HCT116 (cell line): ENCODE measurements around the gene CASZ1. TPM values are rescaled to one million over a fixed set of nuclear protein-coding genes. Genes with fewer than 3 reads are reported as not detected.

ENCODE experiments used
- ATAC-seq: fragments of 200-7000 bp; cut with Tn5 transposase; 2 replicates; pipeline ENCODE4 v1.9.1; 2020; ENCODE audit warnings: mild to moderate bottlenecking, moderate library complexity
- BruUV-seq: library from RNA; stranded (reverse); fragments of 400-500 nt; replicated peaks from 2 replicates; lab custom pipeline; 2021; lab: Mats Ljungman, UMichigan
- CTCF ChIA-PET: fragments of 300-600 bp; sonication (Branson Sonifier 250); formaldehyde crosslinking; loops from one replicate; lab custom pipeline; 2021; ENCODE audit warnings: antibody characterized with exemption; lab: Charles Lee
- POLR2A ChIA-PET: fragments of 300-600, 350-600 bp; sonication (Branson Sonifier 250); formaldehyde crosslinking; loops from one replicate; lab custom pipeline; 2021; ENCODE audit warnings: antibody characterized with exemption; lab: Charles Lee
- RAD21 ChIA-PET, 2 experiments: fragments of 300-600 bp; sonication (Branson Sonifier 250); formaldehyde crosslinking; loops; one replicate each; lab custom pipeline; 2023; ENCODE audit warnings: low total read pairs in 2 of 2; ENCODE audit not compliant: uncharacterized antibody in 2 of 2, unreplicated experiment in 2 of 2, low non-redundant PET in 1 of 2; lab: Charles Lee
- DNase-seq: peaks from one replicate; pipeline ENCODE4 v3.0.0-alpha.2; 2010; ENCODE audit warnings: low read depth, low spot score
- H2AFZ ChIP-seq: fragments of 200-600 bp; shearing (Covaris generic), sonication (generic); 2 replicates; pipeline ENCODE4 v1.6.1; 2017; ENCODE audit warnings: low read depth, mixed run types, mixed read lengths, antibody characterized with exemption, low read length; ENCODE audit not compliant: poor library complexity, severe bottlenecking
- H3K27ac ChIP-seq: 2 replicates; pipeline ENCODE4 v1.5.1; 2012; ENCODE audit warnings: low read depth, low read length
- H3K27me3 ChIP-seq: fragments of 200-600 bp; sonication (generic); 2 replicates; pipeline ENCODE4 v1.6.1; 2016; ENCODE audit warnings: mixed run types, low read length, mixed read lengths; ENCODE audit not compliant: insufficient read depth
- H3K36me3 ChIP-seq, 2 experiments: fragments of 200-500 bp in 1 of 2; fragments of 200-600 bp in 1 of 2; sonication (Bioruptor generic) in 1 of 2; sonication (generic) in 1 of 2; 2 replicates each; pipeline versions ENCODE4 v1.5.1 to v1.6.1; 2014 to 2016; ENCODE audit warnings: low read length in 2 of 2, inconsistent platforms in 1 of 2, mixed read lengths in 1 of 2, mixed run types in 1 of 2; ENCODE audit not compliant: insufficient read depth in 2 of 2, control insufficient read depth in 1 of 2
- H3K4me1 ChIP-seq, 2 experiments: fragments of 200-600 bp in 1 of 2; sonication (generic) in 1 of 2; 2 replicates each; pipeline versions ENCODE4 v1.5.1 to v1.6.1; 2012 to 2017; ENCODE audit warnings: low read length in 2 of 2, inconsistent platforms in 1 of 2, mild to moderate bottlenecking in 1 of 2, mixed read lengths in 1 of 2, mixed run types in 1 of 2, moderate library complexity in 1 of 2; ENCODE audit not compliant: insufficient read depth in 2 of 2, control insufficient read depth in 1 of 2
- H3K4me2 ChIP-seq: fragments of 200-600 bp; sonication (generic); 2 replicates; pipeline ENCODE4 v1.6.1; 2017; ENCODE audit warnings: mixed run types, low read length, mixed read lengths
- H3K4me3 ChIP-seq, 2 experiments: fragments of 200-600 bp in 1 of 2; sonication (generic) in 1 of 2; replicated peaks in 1 of 2; 2 replicates each; pipeline ENCODE4 v1.5.1; 2011 to 2016; ENCODE audit warnings: low read length in 2 of 2, control low read depth in 1 of 2, low read depth in 1 of 2, mild to moderate bottlenecking in 1 of 2, mixed read lengths in 1 of 2, mixed run types in 1 of 2
- H3K79me2 ChIP-seq: fragments of 200-600 bp; sonication (generic); 2 replicates; pipeline ENCODE4 v1.6.1; 2017; ENCODE audit warnings: mild to moderate bottlenecking, mixed run types, low read length, moderate library complexity, mixed read lengths; ENCODE audit not compliant: insufficient read depth
- H3K9ac ChIP-seq: fragments of 200-600 bp; sonication (generic); 2 replicates; pipeline ENCODE4 v1.6.1; 2016; ENCODE audit warnings: low read length, mixed read lengths
- H3K9me2 ChIP-seq: fragments of 200-600 bp; sonication (generic), shearing (Covaris generic); 2 replicates; pipeline ENCODE4 v1.6.1; 2017; ENCODE audit warnings: mixed run types, mild to moderate bottlenecking, moderate library complexity; ENCODE audit not compliant: insufficient read depth
- H3K9me3 ChIP-seq, 2 experiments: fragments of 200-500 bp in 1 of 2; fragments of 200-600 bp in 1 of 2; sonication (Bioruptor generic) in 1 of 2; sonication (generic) in 1 of 2; 2 replicates each; pipeline ENCODE4 v1.6.1; 2014 to 2017; ENCODE audit warnings: low read length in 2 of 2, mixed read lengths in 2 of 2, inconsistent platforms in 1 of 2, low read depth in 1 of 2, mild to moderate bottlenecking in 1 of 2, mixed run types in 1 of 2, moderate library complexity in 1 of 2; ENCODE audit not compliant: control insufficient read depth in 1 of 2, insufficient read depth in 1 of 2
- H4K20me1 ChIP-seq: fragments of 200-600 bp; sonication (generic), shearing (Covaris generic); 2 replicates; pipeline ENCODE4 v1.6.1; 2017; ENCODE audit warnings: mixed run types, mild to moderate bottlenecking, moderate library complexity; ENCODE audit not compliant: insufficient read depth
- ATF3 ChIP-seq: IDR thresholded peaks from 2 replicates; pipeline ENCODE4 v1.6.1; 2012
- CEBPB ChIP-seq: IDR thresholded peaks from 2 replicates; pipeline ENCODE4 v1.6.1; 2012; ENCODE audit warnings: low read depth
- CTCF ChIP-seq, 3 experiments: fragments of 200-600 bp in 1 of 3; sonication (generic) in 1 of 3; IDR thresholded peaks in 2 of 3; conservative IDR thresholded peaks in 1 of 3; 2 replicates each; pipeline ENCODE4 v1.5.1; 2012 to 2017; ENCODE audit warnings: low read depth in 2 of 3, low read length in 2 of 3, antibody characterized with exemption in 1 of 3, borderline replicate concordance in 1 of 3, control low read depth in 1 of 3, mild to moderate bottlenecking in 1 of 3, mixed read lengths in 1 of 3, mixed run types in 1 of 3, moderate library complexity in 1 of 3; ENCODE audit not compliant: insufficient read depth in 1 of 3
- EGR1 ChIP-seq: IDR thresholded peaks from 2 replicates; pipeline ENCODE4 v1.6.1; 2012; ENCODE audit warnings: low read depth
- ELF1 ChIP-seq: IDR thresholded peaks from 2 replicates; pipeline ENCODE4 v1.6.1; 2012; ENCODE audit warnings: low read depth, borderline replicate concordance
- FOSL1 ChIP-seq: IDR thresholded peaks from 2 replicates; pipeline ENCODE4 v1.6.1; 2012; ENCODE audit warnings: low read depth
- JUND ChIP-seq: IDR thresholded peaks from 2 replicates; pipeline ENCODE4 v1.6.1; 2012
- POLR2A ChIP-seq: IDR thresholded peaks from 2 replicates; pipeline ENCODE4 v1.7.0; 2011; ENCODE audit warnings: borderline replicate concordance; ENCODE audit not compliant: insufficient read depth, insufficient read length; ENCODE audit errors: extremely low read depth
- POLR2AphosphoS5 ChIP-seq: IDR thresholded peaks from 2 replicates; pipeline ENCODE4 v1.6.1; 2011; ENCODE audit warnings: mild to moderate bottlenecking, low read depth, low read length, moderate library complexity
- RAD21 ChIP-seq: IDR thresholded peaks from 2 replicates; pipeline ENCODE4 v1.6.1; 2012; ENCODE audit warnings: low read depth, mild to moderate bottlenecking
- REST ChIP-seq: IDR thresholded peaks from 2 replicates; pipeline ENCODE4 v1.6.1; 2012; ENCODE audit warnings: low read depth
- SIN3A ChIP-seq: IDR thresholded peaks from 2 replicates; pipeline ENCODE4 v1.6.1; 2012; ENCODE audit warnings: low read depth
- SP1 ChIP-seq: IDR thresholded peaks from 2 replicates; pipeline ENCODE4 v1.6.1; 2012; ENCODE audit warnings: low read depth
- YY1 ChIP-seq: IDR thresholded peaks from 2 replicates; pipeline ENCODE4 v1.6.1; 2011; ENCODE audit warnings: low read length, low read depth, moderate library complexity, mild to moderate bottlenecking; ENCODE audit not compliant: insufficient replicate concordance; ENCODE audit errors: extremely low read depth
- ZFX ChIP-seq: fragments of 450-650 bp; IDR thresholded peaks from 2 replicates; pipeline ENCODE4 v1.6.1; 2017
- ZNF274 ChIP-seq: fragments of 200-500 bp; sonication (Bioruptor generic); IDR thresholded peaks from 2 replicates; pipeline ENCODE4 v1.6.1; 2014; ENCODE audit warnings: mild to moderate bottlenecking, low read depth, low read length, inconsistent platforms
- intact Hi-C: fragments of 100-400 bp; cut with micrococcal nuclease; formaldehyde crosslinking; loops from 2 replicates; pipeline ENCODE4 v1.10.0; 2022
- total RNA-seq: library from RNA; stranded (reverse); gene quantifications from one replicate; pipeline ENCODE4 v1.2.1, GENCODE V29; 2021; ENCODE audit not compliant: unreplicated experiment

CASZ1 gene
- total RNA-seq, 1 experiment from 2014 or later, result 7.7 TPM

- H3K36me3 ChIP-seq, result no peaks in the 10 kb centered on the region
- H3K27ac ChIP-seq, result no peak overlapping the region
- H3K9ac ChIP-seq, result no peak overlapping the region
- CTCF ChIA-PET, result no interaction called here
- no peak for TF ChIP-seq ATF3
- TF ChIP-seq YY1, result no peak
- TF ChIP-seq ELF1, result no peak
- TF ChIP-seq REST, result no peak
- no peak for TF ChIP-seq POLR2A
- TF ChIP-seq FOSL1, result no peak
- no peak for TF ChIP-seq SIN3A
- TF ChIP-seq CEBPB, result no peak
- no peak for TF ChIP-seq ZFX
- TF ChIP-seq POLR2AphosphoS5, result no peak
- TF ChIP-seq CTCF (IDR thresholded peaks at IDR 0.05 in 2 of 3, conservative IDR thresholded peaks at IDR 0.05 in 1 of 3; ENCODE audit: borderline replicate concordance in 1 of 3, insufficient read depth in 1 of 3, low read depth in 2 of 3, low read length in 2 of 3), result no peak
- no peak for TF ChIP-seq RAD21
- no peak for TF ChIP-seq EGR1
- no peak for TF ChIP-seq SP1
- no peak for TF ChIP-seq ZNF274
- TF ChIP-seq JUND, result no peak
- RAD21 ChIA-PET, result no interaction called here
- H2AFZ ChIP-seq, result no peak overlapping the region
- intact Hi-C loops, result no loop called here
- H3K79me2 ChIP-seq, result no peaks in the 10 kb centered on the region
- no TSS peak for BruUV-seq
- ATAC-seq, result no peak
- DNase-seq, result no peak
- no peak overlapping the region for H3K4me3 ChIP-seq
- H4K20me1 ChIP-seq, result no peaks in the 10 kb centered on the region
- peaks cover 17 to 25% of the 10 kb centered on the region in 2 experiments for H3K4me1 ChIP-seq
- H3K9me3 ChIP-seq, result no peaks in the 10 kb centered on the region
- POLR2A ChIA-PET, result no interaction called here
- H3K9me2 ChIP-seq, result no peaks in the 10 kb centered on the region
- H3K27me3 ChIP-seq, result no peaks in the 10 kb centered on the region
- no peak overlapping the region for H3K4me2 ChIP-seq
Measured at GRCh38 chr1:10682449-10683309, 113.8 kb downstream of the CASZ1 start.
